Bone marrow (tissue), 2 donors: ENCODE measurements around the gene EML1.

Source experiments
- DNase-seq, 2 donors: peaks; one replicate each; lab custom pipeline; 2025; lab: John Stamatoyannopoulos, UW

The EML1 gene

GRCh38 chr14:99803803-99804202 is 10.6 kb downstream of the EML1 start:
- DNase-seq, result no peak

DNA sequence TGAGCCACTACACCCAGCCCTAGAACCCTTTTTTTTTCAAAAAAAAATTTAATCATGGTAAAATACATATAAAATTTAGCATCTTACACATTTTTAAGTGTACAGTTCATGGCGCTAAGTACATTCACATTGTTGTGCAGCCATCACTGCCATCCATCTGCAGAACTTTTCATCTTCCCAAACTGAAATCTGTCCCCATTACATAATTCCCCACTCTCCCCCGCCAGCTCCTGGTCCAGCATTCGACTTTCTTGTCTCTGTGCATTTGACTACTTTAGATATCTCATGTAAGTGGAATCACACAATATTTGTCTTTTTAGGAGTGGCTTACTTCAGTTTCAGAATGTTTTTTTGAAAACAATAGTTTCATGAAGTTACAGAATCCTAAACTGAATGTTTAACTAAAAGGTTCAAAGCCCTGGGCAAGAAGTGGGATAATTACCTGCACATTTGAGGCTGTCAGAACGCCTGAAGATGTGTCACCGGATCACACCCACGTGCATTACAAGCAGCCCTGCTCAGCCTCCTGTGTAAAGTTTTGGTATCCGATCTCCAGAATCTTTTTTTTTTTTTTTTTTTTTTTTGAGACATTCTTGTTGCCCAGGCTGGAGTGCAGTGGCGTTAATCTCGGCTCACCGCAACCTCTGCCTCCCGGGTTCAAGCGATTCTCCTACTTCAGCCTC is 12.7 kb downstream of the EML1 start:
- DNase-seq, result no peak

GRCh38 chr14:99806836-99807235 is 13.6 kb downstream of the EML1 start:
- DNase-seq, result no peak

GRCh38 chr14:99807413-99808153 is 14.4 kb downstream of the EML1 start:
- no peak for DNase-seq

- DNase-seq, result no peak
These were observed 14.9 kb downstream of the EML1 start for GRCh38 chr14:99808154-99808505.

GRCh38 chr14:99808515-99808914 is 15.3 kb downstream of the EML1 start:
- DNase-seq, result no peak

GRCh38 chr14:99809360-99809759 is 16.1 kb downstream of the EML1 start:
- DNase-seq, result no peak

GRCh38 chr14:99809859-99810558 is 16.8 kb downstream of the EML1 start:
- no peak for DNase-seq

GRCh38 chr14:99810559-99810874 is 17.3 kb downstream of the EML1 start:
- no peak for DNase-seq

DNA sequence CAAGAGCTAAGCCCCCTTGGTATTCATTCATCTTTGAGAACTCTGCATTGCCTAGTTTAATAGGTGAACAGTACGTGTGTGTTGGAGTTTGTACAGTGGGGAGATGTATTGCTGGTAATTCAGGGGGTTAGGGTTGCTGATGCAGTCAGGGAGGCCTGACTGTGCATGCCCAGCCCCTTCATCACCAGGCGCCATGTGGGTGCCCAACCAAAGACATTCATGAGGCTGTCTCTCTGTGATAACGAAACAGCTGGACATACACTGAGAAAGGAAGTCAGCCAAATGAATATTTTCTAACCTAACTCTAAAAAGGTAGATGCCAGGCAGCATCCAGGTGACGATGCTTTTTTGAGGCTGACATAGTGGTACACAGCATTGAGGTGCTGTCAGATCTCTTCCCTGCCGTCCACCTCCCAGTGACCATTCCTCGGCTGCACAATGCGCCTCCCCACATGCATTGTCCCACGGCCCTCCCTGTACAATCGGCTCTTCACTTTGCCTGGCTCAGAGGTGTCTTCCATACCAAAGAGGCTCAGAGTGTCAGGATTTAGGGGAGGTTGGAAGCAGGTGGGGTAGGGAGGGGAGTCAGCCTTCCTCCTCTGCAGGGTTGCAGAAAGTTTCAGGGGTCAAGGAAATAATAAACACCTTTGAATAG is 19.0 kb downstream of the EML1 start:
- DNase-seq, result no peak

DNA sequence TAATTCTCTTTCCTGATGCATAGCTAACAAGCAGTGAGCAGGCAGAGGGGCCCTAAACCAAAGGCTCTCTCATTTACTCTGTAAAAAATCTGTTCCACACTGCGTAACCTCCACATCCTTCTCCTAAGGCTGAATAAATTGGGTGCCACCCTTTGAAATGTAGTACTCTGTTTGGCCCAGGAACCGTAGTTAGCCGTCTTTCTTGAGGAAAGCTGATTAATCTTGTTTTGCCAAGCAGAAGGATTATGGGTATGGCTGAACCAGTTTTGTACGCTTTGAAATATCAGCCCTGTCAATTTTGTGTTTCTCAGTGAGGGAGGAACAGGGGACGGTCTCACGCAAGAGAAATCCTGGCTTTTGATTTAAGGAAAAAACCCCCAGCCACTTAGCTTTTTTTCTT is 19.7 kb downstream of the EML1 start:
- DNase-seq, result no peak

DNA sequence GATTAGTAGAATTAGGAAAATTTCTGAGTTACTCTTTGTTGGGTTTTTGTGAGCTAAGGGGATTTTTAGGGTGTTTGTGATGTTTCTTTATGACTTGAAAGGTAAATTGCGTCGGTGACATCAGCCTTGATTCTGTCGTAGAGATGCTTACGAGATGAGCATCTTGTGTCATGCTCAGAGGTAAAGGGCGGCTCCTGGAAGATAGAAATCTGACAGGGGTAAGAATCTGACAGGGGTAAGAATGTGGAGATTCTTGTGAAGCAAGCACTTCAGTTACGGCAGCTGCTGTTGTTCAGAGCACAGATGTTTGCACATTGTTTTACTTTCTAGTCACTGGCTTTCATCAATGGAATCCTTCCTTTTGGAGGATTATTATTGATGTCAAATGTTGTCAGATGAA is 22.5 kb downstream of the EML1 start:
- no peak for DNase-seq

DNA sequence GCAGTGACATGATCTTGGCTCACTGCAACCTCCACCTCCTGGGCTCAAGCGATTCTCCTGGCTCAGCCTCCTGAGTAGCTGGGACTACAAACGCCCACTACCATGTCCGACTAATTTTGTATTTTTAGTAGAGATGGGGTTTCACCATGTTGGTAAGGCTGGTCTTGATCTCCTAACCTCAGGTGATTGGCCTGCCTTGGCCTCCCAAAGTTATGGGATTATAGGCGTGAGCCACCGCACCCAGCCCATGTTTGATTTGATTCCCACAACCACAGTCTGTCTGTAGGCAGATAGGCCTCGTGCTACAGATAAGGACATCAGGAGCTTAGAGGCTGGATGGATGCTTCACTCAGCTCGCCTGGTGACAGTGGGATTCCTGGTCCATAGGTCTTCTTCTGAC is 23.0 kb downstream of the EML1 start:
- DNase-seq, result no peak

DNA sequence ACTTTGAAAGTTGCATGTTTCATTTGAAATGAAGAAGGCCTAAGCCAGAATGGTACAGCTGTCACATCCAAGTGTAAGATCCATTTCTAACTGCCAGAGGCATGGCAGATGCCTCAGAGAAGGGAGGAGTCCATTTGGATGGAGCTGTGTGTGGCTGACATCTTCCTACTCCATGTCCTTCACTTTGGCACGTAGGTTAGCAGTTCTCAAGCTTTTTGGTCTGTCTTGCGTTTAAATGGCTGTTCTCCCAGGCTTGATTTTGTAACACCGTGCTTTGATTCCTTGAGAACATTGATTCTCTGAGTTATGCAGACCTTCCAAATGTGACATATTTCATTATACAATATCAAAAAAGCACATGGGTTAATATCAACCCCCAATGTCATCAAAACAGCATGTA is 23.4 kb downstream of the EML1 start:
- DNase-seq, result no peak

DNA sequence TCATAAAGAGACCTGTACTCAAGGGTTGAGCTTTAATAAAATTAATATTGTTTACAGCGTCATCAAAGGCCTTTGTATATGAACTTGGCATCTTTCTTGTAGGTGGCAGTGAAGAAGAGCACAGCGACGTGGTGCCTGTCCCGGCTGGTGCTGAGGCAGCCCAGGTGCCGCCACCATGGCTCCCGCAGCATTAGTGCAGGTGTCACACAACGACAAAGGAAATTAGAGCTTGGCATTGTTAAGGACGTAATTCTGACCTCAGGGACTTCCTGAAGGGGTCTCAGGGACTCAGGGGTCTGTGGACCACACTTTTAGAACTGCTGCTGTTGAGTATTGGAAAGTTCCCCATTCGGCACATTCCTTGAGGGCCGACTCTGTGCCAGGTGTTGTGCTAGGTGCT is 24.1 kb downstream of the EML1 start:
- DNase-seq, result no peak

DNA sequence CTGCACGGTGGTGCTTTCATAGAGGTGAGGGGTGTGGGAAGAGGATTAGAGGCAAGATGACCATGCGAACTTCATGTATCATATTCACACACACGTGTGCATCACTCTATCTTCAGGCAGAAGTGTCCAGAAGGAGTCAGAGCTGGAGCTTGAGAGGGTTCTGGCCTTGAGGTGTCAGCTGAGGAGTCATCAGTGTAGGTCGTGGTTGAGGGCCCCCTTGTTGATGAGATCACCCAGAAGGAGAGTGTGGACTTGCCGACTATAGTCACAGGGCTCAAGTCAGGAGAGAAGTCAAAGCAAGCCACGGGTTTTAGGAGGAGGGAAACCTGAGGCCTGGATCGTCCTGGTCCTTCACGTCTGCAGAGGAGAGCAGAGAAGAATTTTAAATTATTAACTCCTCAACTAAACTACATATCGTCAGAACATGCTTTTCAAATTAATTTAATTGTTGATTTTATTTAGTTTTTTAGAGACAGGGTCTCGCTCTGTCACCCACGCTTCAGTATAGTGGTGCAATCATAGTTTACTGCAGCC is 25.4 kb downstream of the EML1 start:
- no peak for DNase-seq

DNA sequence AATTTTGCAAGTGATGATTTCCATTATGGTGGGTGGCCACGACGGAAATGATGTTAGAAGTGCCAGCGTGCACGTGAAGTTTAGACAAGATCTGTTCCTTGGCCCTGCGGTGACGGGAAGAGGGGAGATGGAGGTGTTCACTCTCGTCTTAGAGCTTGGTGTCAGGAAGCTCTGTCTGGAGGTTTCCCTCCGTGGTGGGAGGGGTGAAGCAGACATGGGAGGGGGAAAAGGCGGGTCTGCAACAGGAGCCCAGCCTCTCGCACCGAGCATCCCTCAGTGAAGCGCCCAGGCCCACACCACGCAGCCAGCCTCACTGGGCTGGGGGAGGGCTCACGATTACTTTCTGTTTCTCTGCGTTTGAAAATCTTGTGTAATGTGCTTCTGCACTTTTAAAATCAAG is 26.3 kb downstream of the EML1 start:
- no peak for DNase-seq

- no peak for DNase-seq
These were observed 27.6 kb downstream of the EML1 start for GRCh38 chr14:99820702-99821331.

DNA sequence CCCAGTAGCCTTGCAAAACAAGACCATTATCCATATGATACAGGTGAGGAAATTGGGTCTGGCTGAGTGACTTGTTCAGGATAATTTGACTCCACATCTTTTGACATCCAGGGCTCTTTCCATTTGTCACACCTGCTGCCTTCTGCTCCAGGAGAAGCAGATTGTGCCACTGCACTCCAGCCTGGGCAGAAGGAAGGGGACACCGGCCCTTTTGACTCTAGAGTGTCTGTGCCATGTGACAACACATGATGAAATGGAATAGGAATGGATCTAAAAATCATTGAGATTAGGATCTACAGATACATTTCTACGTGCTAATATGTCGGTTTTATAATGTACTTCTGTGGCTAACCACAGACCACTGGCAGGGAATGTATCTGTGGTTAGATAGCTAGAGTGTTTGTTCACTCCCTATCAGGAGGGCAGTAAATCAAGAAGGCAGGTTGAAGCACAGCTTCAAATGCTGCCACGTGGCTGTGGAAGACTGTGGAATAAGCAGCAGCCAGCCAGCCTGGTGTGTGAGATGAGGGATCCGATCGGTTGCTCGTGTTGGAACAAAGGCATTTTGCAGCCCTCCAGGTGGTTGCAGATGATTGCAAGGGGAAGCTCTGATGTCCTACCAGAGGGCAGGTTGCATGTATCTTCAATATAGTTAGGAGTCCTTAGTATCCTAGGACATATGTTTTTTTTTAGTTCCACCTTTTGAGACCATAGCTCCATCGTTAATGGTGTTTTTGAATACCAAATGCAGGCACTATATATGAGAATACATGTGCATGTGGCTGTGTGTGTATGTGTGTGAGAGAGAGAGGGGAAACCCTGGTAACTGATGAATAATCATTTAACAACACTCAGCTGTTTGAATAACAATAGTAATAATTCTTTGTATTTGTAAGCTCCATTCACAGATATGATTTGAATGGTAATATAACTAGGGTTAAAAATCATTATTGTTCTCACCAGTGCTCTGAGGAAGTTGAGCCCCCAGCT is 28.6 kb downstream of the EML1 start:
- no peak for DNase-seq

- no peak for DNase-seq
These were observed 29.7 kb downstream of the EML1 start for GRCh38 chr14:99822800-99823455.
